ENCODE results near the gene CACNB2.

- TF ChIP-seq, protein P1, sequence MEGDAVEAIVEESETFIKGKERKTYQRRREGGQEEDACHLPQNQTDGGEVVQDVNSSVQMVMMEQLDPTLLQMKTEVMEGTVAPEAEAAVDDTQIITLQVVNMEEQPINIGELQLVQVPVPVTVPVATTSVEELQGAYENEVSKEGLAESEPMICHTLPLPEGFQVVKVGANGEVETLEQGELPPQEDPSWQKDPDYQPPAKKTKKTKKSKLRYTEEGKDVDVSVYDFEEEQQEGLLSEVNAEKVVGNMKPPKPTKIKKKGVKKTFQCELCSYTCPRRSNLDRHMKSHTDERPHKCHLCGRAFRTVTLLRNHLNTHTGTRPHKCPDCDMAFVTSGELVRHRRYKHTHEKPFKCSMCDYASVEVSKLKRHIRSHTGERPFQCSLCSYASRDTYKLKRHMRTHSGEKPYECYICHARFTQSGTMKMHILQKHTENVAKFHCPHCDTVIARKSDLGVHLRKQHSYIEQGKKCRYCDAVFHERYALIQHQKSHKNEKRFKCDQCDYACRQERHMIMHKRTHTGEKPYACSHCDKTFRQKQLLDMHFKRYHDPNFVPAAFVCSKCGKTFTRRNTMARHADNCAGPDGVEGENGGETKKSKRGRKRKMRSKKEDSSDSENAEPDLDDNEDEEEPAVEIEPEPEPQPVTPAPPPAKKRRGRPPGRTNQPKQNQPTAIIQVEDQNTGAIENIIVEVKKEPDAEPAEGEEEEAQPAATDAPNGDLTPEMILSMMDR (IDR thresholded peaks at IDR 0.05; ENCODE audit: poor library complexity): no peak
- TF ChIP-seq EZH2 (IDR thresholded peaks at IDR 0.05; ENCODE audit: borderline replicate concordance) (no peak), EZH2phosphoT487 (IDR thresholded peaks at IDR 0.05; ENCODE audit: low read depth, severe bottlenecking, unreplicated experiment) (no peak)
Measured at GRCh38 chr10:18235477-18235876, 95.3 kb downstream of the CACNB2 start.

Measured in hepatocyte (in vitro differentiated cells).